AG04450 (cell line): ENCODE data around the gene TBCC. TPM values are rescaled to one million over a fixed set of nuclear protein-coding genes. Genes with fewer than 3 reads are reported as not detected.
A peak's percentile ranks its signal among the peaks of the same experiment; 100 is the strongest.
"Not testable (repeated sequence)": the region's sequence is repeated elsewhere in the genome, so short reads cannot be mapped to it uniquely, and the experiment has no call there.

ENCODE experiments used
- CTCF ChIA-PET: fragments of 300-600, 350-600 bp; formaldehyde crosslinking; extraction: SDS; loops from one replicate; lab custom pipeline; 2022; ENCODE audit warnings: antibody characterized with exemption, inconsistent platforms; lab: Charles Lee
- POLR2A ChIA-PET: fragments of 350-600 bp; formaldehyde crosslinking; extraction: SDS; loops from one replicate; lab custom pipeline; 2021; ENCODE audit warnings: antibody characterized with exemption, inconsistent platforms; lab: Yijun Ruan, JAX
- DNase-seq: peaks from one replicate; pipeline ENCODE4 v3.0.0-alpha.2; 2011; ENCODE audit warnings: low read depth, low spot score
- H3K27ac ChIP-seq: one replicate; pipeline ENCODE4 v1.5.1; 2012; ENCODE audit warnings: low read depth, low read length, control low read depth
- H3K27me3 ChIP-seq: one replicate; pipeline ENCODE4 v1.6.0; 2012; ENCODE audit warnings: low read length; ENCODE audit not compliant: control insufficient read depth, insufficient read depth
- H3K4me3 ChIP-seq: 2 replicates; pipeline ENCODE4 v1.5.1; 2011; ENCODE audit warnings: mild to moderate bottlenecking, low read depth, low read length, control low read depth
- H3K9me3 ChIP-seq: 2 replicates; pipeline ENCODE4 v1.5.1; 2012; ENCODE audit warnings: low read length; ENCODE audit not compliant: control insufficient read depth, insufficient read depth
- CTCF ChIP-seq: IDR thresholded peaks from 2 replicates; pipeline ENCODE4 v1.5.1; 2011; ENCODE audit warnings: low read depth, low read length, control low read depth, inconsistent platforms
- polyA plus RNA-seq: library from polyadenylated mRNA; depleted of rRNA; stranded (reverse); fragments of >200 nt; gene quantifications from 2 replicates; pipeline ENCODE4 v1.2.3, GENCODE V29; 2011

TBCC gene
- polyA plus RNA-seq, 1 experiment = 19.6 TPM

- Histone ChIP-seq H3K27me3 (no peaks in the 10 kb centered on the region), H3K9me3 (no peaks in the 10 kb centered on the region; the same call in 1 of the 2 replicates), H3K4me3 (peak overlapping the region; percentile 53), H3K27ac (no peak overlapping the region)
- CTCF ChIA-PET = interaction anchor here (0.7 kb wide), 1 partner anchor 72 kb away, joined by 6 read pairs; no protein-coding TSS in a partner anchor
- DNase-seq = no peak
- POLR2A ChIA-PET = interaction anchor here (0.6 to 3.5 kb wide), 5 partner anchors 9 to 49 kb away, joined by 3 to 135 read pairs (median 5); partner anchors contain the start of gene TBCC
- TF ChIP-seq CTCF = no peak
Measured at GRCh38 chr6:42781546-42781795, 35.6 kb upstream of the TBCC start.

- CTCF ChIA-PET = interaction anchor here (0.6 kb wide), 1 partner anchor 33 kb away, joined by 4 read pairs; no protein-coding TSS in a partner anchor
Measured at GRCh38 chr6:42779521-42779920, 33.6 kb upstream of the TBCC start.

GRCh38 chr6:42778122-42778521, 32.2 kb upstream of the TBCC start:
- H3K27me3 ChIP-seq = no peaks in the 10 kb centered on the region
- no peak overlapping the region for H3K27ac ChIP-seq
- no peak for TF ChIP-seq CTCF
- no peak overlapping the region for H3K4me3 ChIP-seq
- CTCF ChIA-PET = no interaction called here
- H3K9me3 ChIP-seq = no peaks in the 10 kb centered on the region
- POLR2A ChIA-PET = no interaction called here
- DNase-seq = no peak

More at GRCh38 chr6:42779521-42779920, 33.6 kb upstream of the TBCC start:
- no peaks in the 10 kb centered on the region for H3K27me3 ChIP-seq
- H3K4me3 ChIP-seq = no peak overlapping the region
- no peak for TF ChIP-seq CTCF
- DNase-seq = no peak
- POLR2A ChIA-PET = interaction anchor here (0.6 kb wide), 1 partner anchor 33 kb away, joined by 3 read pairs; no protein-coding TSS in a partner anchor
- H3K9me3 ChIP-seq = no peaks in the 10 kb centered on the region; the same call in 1 of the 2 replicates
- no peak overlapping the region for H3K27ac ChIP-seq

GRCh38 chr6:42777126-42777822, 31.4 kb upstream of the TBCC start:
- H3K4me3 ChIP-seq = no peak overlapping the region
- H3K27ac ChIP-seq = no peak overlapping the region
- no peak for TF ChIP-seq CTCF
- ChIA-PET CTCF (no interaction called here), POLR2A (interaction anchor here (0.6 kb wide), 1 partner anchor 324 kb away, joined by 5 read pairs; no protein-coding TSS in a partner anchor)
- no peaks in the 10 kb centered on the region for H3K9me3 ChIP-seq
- no peaks in the 10 kb centered on the region for H3K27me3 ChIP-seq
- no peak for DNase-seq

- DNase-seq, H3K9me3 ChIP-seq, POLR2A ChIA-PET, H3K27ac ChIP-seq, H3K27me3 ChIP-seq, CTCF ChIA-PET, H3K4me3 ChIP-seq: not testable (repeated sequence)
Measured at GRCh38 chr6:42774821-42775487, 29.1 kb upstream of the TBCC start.
